Calu3 (cell line): ENCODE data around the gene CHKA. TPM values are rescaled to one million over a fixed set of nuclear protein-coding genes. Genes with fewer than 3 reads are reported as not detected.

Experiments used
- BruUV-seq: library from RNA; stranded (reverse); fragments of 400-500 nt; replicated peaks from 2 replicates; lab custom pipeline; 2021; lab: Mats Ljungman, UMichigan
- CTCF ChIA-PET: fragments of 300-600 bp; sonication (Branson Sonifier 250); formaldehyde crosslinking; loops from one replicate; lab custom pipeline; 2022; ENCODE audit warnings: antibody characterized with exemption; lab: Charles Lee
- DNase-seq: peaks from one replicate; pipeline ENCODE4 v3.0.0; 2022
- H3K27ac Mint-ChIP-seq: one replicate; pipeline ENCODE4 v1.8.0; 2022; ENCODE audit warnings: mixed read lengths; ENCODE audit not compliant: unreplicated experiment
- H3K27me3 Mint-ChIP-seq: one replicate; pipeline ENCODE4 v1.8.0; 2022; ENCODE audit warnings: mixed read lengths; ENCODE audit not compliant: unreplicated experiment
- H3K36me3 Mint-ChIP-seq: one replicate; pipeline ENCODE4 v1.8.0; 2022; ENCODE audit warnings: mild to moderate bottlenecking, moderate library complexity, mixed read lengths; ENCODE audit not compliant: insufficient read depth, unreplicated experiment
- H3K4me1 Mint-ChIP-seq: one replicate; pipeline ENCODE4 v1.8.0; 2022; ENCODE audit warnings: mild to moderate bottlenecking, low read depth, mixed read lengths; ENCODE audit not compliant: unreplicated experiment
- H3K4me3 Mint-ChIP-seq: one replicate; pipeline ENCODE4 v1.8.0; 2022; ENCODE audit warnings: mild to moderate bottlenecking, low read depth, moderate library complexity, mixed read lengths; ENCODE audit not compliant: unreplicated experiment
- H3K9me3 Mint-ChIP-seq: one replicate; pipeline ENCODE4 v1.8.0; 2022; ENCODE audit warnings: low read depth, mixed read lengths; ENCODE audit not compliant: unreplicated experiment
- CTCF ChIP-seq: fragments of 200-600 bp; IDR thresholded peaks from one replicate; pipeline ENCODE4 v1.8.0; 2022; ENCODE audit warnings: antibody characterized with exemption; ENCODE audit not compliant: unreplicated experiment
- intact Hi-C: fragments of 100-400 bp; cut with micrococcal nuclease; formaldehyde crosslinking; loops from one replicate; pipeline ENCODE4 v1.10.0; 2022; ENCODE audit not compliant: unreplicated experiment
- total RNA-seq: library from RNA; stranded (reverse); gene quantifications from 2 replicates; pipeline ENCODE4 v1.2.3, GENCODE V29; 2022

Gene CHKA
- total RNA-seq, 1 experiment from 2014 or later: 104 TPM

GRCh38 chr11:68050371-68050841 lies 70.8 kb downstream of the CHKA start:
- H3K27ac Mint-ChIP-seq: no peak overlapping the region
- TF ChIP-seq CTCF: no peak
- H3K4me3 Mint-ChIP-seq: no peak overlapping the region
- no peaks in the 10 kb centered on the region for H3K27me3 Mint-ChIP-seq
- CTCF ChIA-PET: no interaction called here
- H3K4me1 Mint-ChIP-seq: no peaks in the 10 kb centered on the region
- H3K9me3 Mint-ChIP-seq: no peaks in the 10 kb centered on the region
- no TSS peak for BruUV-seq
- intact Hi-C loops: no loop called here
- DNase-seq: no peak
- peaks cover 56% of the 10 kb centered on the region for H3K36me3 Mint-ChIP-seq

GRCh38 chr11:68049509-68050370 lies 71.4 kb downstream of the CHKA start:
- H3K4me1 Mint-ChIP-seq: no peaks in the 10 kb centered on the region
- CTCF ChIA-PET: no interaction called here
- H3K27me3 Mint-ChIP-seq: no peaks in the 10 kb centered on the region
- H3K4me3 Mint-ChIP-seq: no peak overlapping the region
- TF ChIP-seq CTCF: no peak
- no TSS peak for BruUV-seq
- H3K36me3 Mint-ChIP-seq: peaks cover 50% of the 10 kb centered on the region
- no peak overlapping the region for H3K27ac Mint-ChIP-seq
- no peak for DNase-seq
- H3K9me3 Mint-ChIP-seq: no peaks in the 10 kb centered on the region
- intact Hi-C loops: no loop called here

GRCh38 chr11:68048681-68049508 lies 72.3 kb downstream of the CHKA start:
- BruUV-seq: no TSS peak

More at GRCh38 chr11:68048681-68049508, 72.3 kb downstream of the CHKA start:
- Mint-ChIP-seq H3K4me1 (no peaks in the 10 kb centered on the region), H3K9me3 (no peaks in the 10 kb centered on the region), H3K27me3 (no peaks in the 10 kb centered on the region), H3K36me3 (peaks cover 47% of the 10 kb centered on the region), H3K4me3 (no peak overlapping the region), H3K27ac (no peak overlapping the region)
- no peak for DNase-seq
- CTCF ChIA-PET: no interaction called here
- intact Hi-C loops: no loop called here
- no peak for TF ChIP-seq CTCF
